DND-41 (cell line): ENCODE measurements around the gene ZNF304.

ENCODE experiments used
- ATAC-seq: fragments of 200-7000 bp; cut with Tn5 transposase; 3 replicates; pipeline ENCODE4 v1.9.1; 2021; ENCODE audit warnings: low read depth; ENCODE audit not compliant: insufficient read depth
- DNase-seq: peaks from one replicate; pipeline ENCODE4 v3.0.0-alpha.2; 2020
- H2AFZ ChIP-seq: 2 replicates; pipeline ENCODE4 v1.6.0; 2012; ENCODE audit warnings: low read depth, low read length
- H3K27ac ChIP-seq: 2 replicates; pipeline ENCODE4 v1.5.1; 2012; ENCODE audit warnings: low read length, inconsistent platforms
- H3K27me3 ChIP-seq: fragments of 200-600 bp; sonication (generic); 2 replicates; pipeline ENCODE4 v1.6.0; 2012; ENCODE audit warnings: low read length, mild to moderate bottlenecking, inconsistent platforms; ENCODE audit not compliant: insufficient read depth, poor library complexity
- H3K36me3 ChIP-seq: 2 replicates; pipeline ENCODE4 v1.5.1; 2012; ENCODE audit warnings: low read length, inconsistent platforms; ENCODE audit not compliant: insufficient read depth
- H3K4me1 ChIP-seq: 2 replicates; pipeline ENCODE4 v1.5.1; 2012; ENCODE audit warnings: mild to moderate bottlenecking, low read length; ENCODE audit not compliant: insufficient read depth
- H3K4me2 ChIP-seq: 2 replicates; pipeline ENCODE4 v1.6.0; 2012; ENCODE audit warnings: mild to moderate bottlenecking, moderate library complexity, low read length, inconsistent platforms; ENCODE audit not compliant: insufficient read depth
- H3K4me3 ChIP-seq, 2 experiments: fragments of 200-600 bp in 1 of 2; shearing (Covaris generic) in 1 of 2; 2 replicates each; pipeline ENCODE4 v1.5.1; 2012 to 2016; ENCODE audit warnings: inconsistent platforms in 2 of 2, low read length in 2 of 2, mild to moderate bottlenecking in 2 of 2, low read depth in 1 of 2, moderate library complexity in 1 of 2
- H3K79me2 ChIP-seq: 2 replicates; pipeline ENCODE4 v1.6.0; 2012; ENCODE audit warnings: low read length, inconsistent platforms; ENCODE audit not compliant: insufficient read depth
- H3K9ac ChIP-seq: 2 replicates; pipeline ENCODE4 v1.6.0; 2012; ENCODE audit warnings: low read depth, mild to moderate bottlenecking, inconsistent platforms, low read length, moderate library complexity
- H3K9me3 ChIP-seq: 2 replicates; pipeline ENCODE4 v1.5.1; 2012; ENCODE audit warnings: low read length, moderate library complexity, mild to moderate bottlenecking, inconsistent platforms; ENCODE audit not compliant: insufficient read depth, severe bottlenecking
- H4K20me1 ChIP-seq: 2 replicates; pipeline ENCODE4 v1.6.0; 2012; ENCODE audit warnings: low read length; ENCODE audit not compliant: insufficient read depth
- CTCF ChIP-seq: IDR thresholded peaks from 2 replicates; pipeline ENCODE4 v1.5.1; 2012; ENCODE audit warnings: borderline replicate concordance, low read length, moderate library complexity, mild to moderate bottlenecking; ENCODE audit not compliant: poor library complexity, severe bottlenecking; ENCODE audit errors: extremely low read depth
- EZH2 ChIP-seq: IDR thresholded peaks from 3 replicates; pipeline ENCODE4 v1.6.1; 2012; ENCODE audit warnings: borderline replicate concordance, low read depth, mild to moderate bottlenecking, moderate library complexity, low read length, inconsistent platforms; ENCODE audit not compliant: severe bottlenecking

Gene ZNF304

GRCh38 chr19:57350877-57351805 is at the start of gene ZNF304:
TSS of gene ZNF304 (plus strand) at chr19:57351271. CDS start at chr19:57351665, 394 bp downstream.
- H2AFZ ChIP-seq, result peak within 1 kb of the TSS; percentile 84
- H3K79me2 ChIP-seq, result peaks cover 40% of the 10 kb centered on the region
- no peaks in the 10 kb centered on the region for H3K27me3 ChIP-seq
- ATAC-seq (peak; percentile 100), DNase-seq (peak; percentile 93)
- peak within 1 kb of the TSS; percentile 94 for H3K4me2 ChIP-seq
- H3K36me3 ChIP-seq, result peaks cover 38% of the 10 kb centered on the region
- TF ChIP-seq CTCF (no peak), EZH2 (no peak)
- peak within 1 kb of the TSS; percentile 76 for H3K9ac ChIP-seq
- peaks cover 31% of the 10 kb centered on the region for H3K4me1 ChIP-seq
- peak within 1 kb of the TSS; percentile 79 for H3K27ac ChIP-seq
- no peaks in the 10 kb centered on the region for H3K9me3 ChIP-seq
- peak within 1 kb of the TSS; percentile 81 to 82 for H3K4me3 ChIP-seq
- peaks cover 10% of the 10 kb centered on the region for H4K20me1 ChIP-seq

DNA sequence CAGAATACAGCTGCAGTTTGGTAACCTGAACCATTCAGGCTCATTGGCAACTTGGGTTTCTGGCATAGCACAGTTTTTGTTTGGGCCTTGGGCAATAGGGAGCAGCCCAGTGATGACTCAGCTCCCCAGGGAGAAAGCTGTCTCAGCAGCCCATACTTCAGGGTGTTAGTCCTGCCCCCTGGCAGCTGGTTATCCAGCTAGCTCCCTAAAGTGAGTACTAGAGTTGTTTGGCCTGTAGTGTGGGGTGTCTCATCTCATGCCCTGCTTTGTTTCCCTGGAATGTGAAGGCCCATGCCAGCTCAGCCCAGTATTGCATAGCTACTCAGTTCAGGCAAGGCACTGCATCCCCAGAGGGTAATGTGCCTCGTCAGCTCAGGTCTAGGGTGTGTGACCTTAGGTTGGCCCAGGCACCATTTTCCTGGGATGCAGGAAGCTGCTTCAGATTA is 49.0 kb upstream of the ZNF304 start:
- Histone ChIP-seq H3K79me2 (peaks cover 46% of the 10 kb centered on the region), H3K9me3 (no peaks in the 10 kb centered on the region), H3K9ac (no peak overlapping the region), H3K4me2 (no peak overlapping the region), H3K36me3 (peaks cover 54% of the 10 kb centered on the region), H3K4me1 (no peaks in the 10 kb centered on the region), H4K20me1 (peaks cover 33% of the 10 kb centered on the region), H3K27me3 (no peaks in the 10 kb centered on the region), H3K27ac (no peak overlapping the region), H3K4me3 (no peak overlapping the region), H2AFZ (no peak overlapping the region)
- no peak for TF ChIP-seq EZH2
- no peak for TF ChIP-seq CTCF
- ATAC-seq, result no peak
- no peak for DNase-seq

DNA sequence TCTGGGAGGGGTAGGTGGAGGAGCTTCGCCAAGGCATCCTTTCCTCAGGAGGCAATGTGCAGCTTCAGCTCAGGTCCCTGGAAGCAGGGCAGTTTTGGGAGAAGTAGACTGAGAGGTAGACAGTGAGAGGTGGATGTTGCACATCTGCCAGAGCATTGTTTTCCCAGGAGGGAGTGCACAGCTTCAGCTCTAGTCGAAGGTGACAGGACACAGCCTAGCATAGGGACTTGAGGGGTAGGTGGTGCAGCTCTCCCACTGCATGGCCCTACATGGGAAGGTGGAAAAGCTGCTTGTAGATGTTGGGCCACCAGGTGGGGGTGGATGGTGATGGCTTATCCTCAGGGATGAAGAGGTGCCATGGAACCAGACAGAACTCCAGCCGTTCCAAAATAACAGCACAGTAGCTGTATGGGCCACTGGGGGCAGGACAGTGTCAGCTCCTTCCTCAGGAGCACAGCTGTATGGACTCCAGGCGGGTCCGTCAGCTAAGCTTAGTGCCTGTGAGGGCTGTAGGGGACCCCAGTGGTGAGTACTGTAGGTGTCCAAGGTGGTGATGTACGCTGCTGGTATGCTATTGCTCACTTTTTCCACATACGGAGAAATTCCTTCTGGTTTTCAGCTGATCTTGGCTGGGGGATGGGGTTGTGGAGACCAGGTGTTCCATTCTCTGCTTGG is 48.2 kb upstream of the ZNF304 start:
- DNase-seq, result no peak
- no peaks in the 10 kb centered on the region for H3K27me3 ChIP-seq
- no peak overlapping the region for H2AFZ ChIP-seq
- no peak overlapping the region for H3K4me2 ChIP-seq
- H3K36me3 ChIP-seq, result peaks cover 49% of the 10 kb centered on the region
- H3K9me3 ChIP-seq, result no peaks in the 10 kb centered on the region
- H3K4me1 ChIP-seq, result no peaks in the 10 kb centered on the region
- ATAC-seq, result no peak; the same call in 2 of the 3 replicates
- H3K4me3 ChIP-seq, result no peak overlapping the region
- H3K79me2 ChIP-seq, result peaks cover 37% of the 10 kb centered on the region
- peaks cover 32% of the 10 kb centered on the region for H4K20me1 ChIP-seq
- no peak overlapping the region for H3K9ac ChIP-seq
- no peak overlapping the region for H3K27ac ChIP-seq
- no peak for TF ChIP-seq CTCF
- no peak for TF ChIP-seq EZH2
